HG02943 (cell line): ENCODE measurements around the gene GNAS.
"Not testable (repeated sequence)": the region's sequence is repeated elsewhere in the genome, so short reads cannot be mapped to it uniquely, and the experiment has no call there.

Source experiments
- ATAC-seq: cut with Tn5 transposase; IDR thresholded peaks from one replicate; pipeline ENCODE4 v1.9.1; 2021; ENCODE audit warnings: mild to moderate bottlenecking, low read depth, moderate library complexity; ENCODE audit not compliant: unreplicated experiment

The GNAS gene

DNA sequence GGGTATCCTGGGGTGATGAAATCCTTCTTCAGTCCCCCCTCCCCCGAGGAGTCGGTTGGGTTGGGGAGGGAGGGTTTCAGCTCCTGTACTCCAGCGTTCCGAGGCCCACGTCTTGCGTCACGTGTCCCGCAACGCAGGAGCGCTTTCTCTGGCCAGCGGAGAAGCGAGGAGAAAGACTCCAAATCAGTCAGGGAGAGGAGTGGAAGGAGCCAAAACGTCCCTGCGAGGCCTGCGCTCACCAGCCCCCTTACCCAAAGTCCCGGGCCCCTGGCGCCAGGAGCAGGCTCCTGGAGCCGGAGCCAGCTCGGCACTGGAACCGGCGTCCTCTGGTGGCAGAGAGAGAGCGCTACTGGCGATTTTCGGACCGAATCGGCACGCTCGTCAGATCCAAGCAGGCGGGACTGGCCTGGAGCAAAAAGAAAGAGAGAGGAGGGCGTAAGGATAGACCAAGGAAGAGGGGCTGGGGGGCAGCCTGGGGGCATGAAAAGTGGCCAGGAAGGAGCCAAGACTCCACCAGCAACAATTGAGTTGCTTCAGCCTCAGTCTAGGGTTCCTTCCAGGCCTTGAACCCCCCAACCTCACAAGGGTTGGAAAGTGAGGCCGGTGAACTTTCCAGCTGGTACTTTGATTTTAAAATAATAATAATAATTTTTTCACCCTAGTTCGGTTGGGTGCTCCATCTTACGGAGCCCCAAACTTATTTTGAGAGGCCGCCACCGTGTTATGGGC lies at the start of gene GNAS:
GNAS (plus strand) TSS at position 174 of the 729 bp plus-strand sequence.
- no peak for ATAC-seq

DNA sequence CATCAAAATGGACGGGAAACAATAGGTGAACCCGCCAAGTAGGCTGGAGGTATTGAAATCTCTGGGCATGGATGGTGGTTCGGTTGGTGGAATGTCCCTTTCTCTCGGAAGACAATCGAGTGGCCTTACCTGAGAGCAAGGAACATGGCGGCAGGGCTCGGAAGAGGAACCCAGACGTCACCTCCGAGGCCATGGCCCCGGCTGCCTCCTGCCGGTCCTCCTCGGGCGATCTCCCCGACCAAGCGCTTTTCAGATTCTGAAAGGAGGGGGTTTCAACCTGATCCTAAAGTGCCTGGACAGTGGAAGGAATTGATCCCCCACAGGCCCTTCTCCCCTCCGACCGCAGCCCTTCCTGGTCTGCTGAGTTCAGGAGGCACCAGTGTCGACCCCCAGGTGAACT lies 49.0 kb upstream of the GNAS start:
- no peak for ATAC-seq

DNA sequence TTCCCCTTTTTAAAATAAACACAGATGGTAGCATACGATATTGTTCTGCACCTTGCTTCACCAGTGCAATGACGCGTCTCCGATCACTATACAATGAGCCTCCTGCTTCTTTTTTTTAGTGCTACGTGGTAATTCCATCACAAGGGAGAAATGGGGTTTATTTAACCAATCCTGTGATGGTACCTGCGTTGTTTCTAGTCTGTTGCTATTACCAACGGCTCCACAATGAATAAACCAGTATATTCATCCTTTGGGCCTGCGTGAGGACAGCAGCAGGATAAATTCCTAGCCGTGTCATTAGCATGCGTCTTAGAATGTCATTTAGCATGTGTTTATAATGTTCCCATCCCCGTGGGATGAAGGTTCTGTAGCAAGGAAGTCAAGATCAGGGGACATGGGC lies 44.7 kb upstream of the GNAS start:
- no peak for ATAC-seq

DNA sequence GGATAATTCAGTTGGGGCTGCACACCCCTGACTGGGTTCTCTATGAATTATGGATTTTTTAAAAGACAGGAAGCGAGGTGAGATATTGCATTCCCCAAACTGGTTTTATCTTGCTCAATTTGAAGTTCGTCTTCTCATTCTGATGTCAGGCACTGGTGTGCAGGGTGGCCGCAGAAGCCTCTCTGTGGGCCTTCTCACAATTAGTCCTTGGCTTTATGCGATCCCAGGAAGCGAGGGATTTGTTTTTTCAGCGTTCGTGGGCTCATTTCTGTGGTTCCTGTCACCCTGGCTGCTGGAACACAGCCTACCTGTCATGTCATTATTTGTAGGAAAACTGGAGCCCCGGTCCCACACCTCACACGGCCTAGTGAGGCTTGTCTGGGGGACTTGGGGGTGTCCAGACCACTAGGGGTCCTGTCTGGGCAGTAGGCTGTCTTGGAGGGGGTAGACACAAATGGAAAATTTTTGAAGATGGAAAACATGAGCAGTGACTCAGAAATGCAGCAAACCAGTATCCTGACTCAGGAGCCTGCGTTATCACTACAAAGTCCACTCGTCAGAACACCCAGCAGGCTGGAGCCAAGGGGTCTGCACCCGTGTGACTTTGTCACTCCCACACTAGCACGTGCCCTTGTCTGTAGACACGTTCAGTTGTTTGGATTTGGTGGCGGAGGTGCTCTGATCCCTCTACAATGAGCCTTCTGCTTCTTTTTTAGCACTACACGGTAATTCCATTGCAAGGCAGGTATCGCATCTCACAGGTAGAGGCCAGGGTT lies 44.1 kb upstream of the GNAS start:
- no peak for ATAC-seq

DNA sequence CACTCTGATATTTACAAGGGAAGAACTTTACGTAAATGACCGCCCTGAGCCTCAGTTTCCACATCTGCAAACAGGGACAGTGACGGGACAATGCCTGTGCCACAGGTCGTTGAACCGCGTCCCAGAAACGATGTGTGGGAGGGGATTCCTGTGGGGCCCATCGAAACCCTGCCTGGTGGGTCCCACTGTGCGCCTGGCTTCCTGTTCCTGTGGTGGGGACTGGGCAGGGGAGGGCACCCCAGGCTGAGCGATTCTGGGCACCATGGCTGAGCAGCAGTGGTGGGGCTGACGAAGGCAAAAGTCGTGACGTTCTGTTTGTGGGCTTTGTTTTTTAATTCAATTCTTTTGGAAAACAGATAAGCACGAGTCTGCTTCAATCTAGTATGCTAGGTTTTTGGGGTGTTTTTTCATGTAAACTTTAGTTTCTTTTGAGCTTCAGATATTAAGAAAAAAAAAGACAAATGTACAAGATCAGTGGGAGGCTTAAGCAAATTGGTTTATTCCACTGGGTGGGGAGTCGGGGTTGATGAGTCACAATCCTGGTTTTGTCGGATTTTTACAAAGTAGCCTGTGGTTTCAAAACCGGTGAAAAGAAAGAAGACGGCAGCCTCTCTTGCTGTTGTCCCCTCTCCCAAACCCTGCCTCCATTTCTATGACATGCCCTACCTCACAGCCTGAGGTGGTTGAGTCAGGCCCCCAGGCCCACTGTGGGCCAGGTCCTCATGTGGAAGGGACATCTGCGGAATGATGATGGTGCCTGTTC lies 42.2 kb upstream of the GNAS start:
- no peak for ATAC-seq

DNA sequence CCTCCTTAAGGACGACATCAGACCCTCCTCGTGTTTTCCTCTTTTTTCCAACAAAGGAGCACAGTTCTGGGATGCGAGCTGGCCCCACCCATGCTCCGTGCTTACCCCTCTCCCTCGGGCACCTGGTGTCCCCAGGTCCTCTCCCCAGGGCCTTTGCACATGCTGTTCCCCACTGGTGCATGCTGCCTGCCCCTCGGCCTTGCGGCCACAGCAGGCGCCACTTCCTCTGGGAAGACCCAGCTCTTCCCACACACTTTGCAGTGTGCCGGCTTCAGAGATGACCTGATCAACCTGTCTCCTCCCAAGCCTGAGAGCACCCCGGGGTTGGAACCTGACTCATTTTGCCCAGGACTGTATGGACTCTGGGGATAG lies 41.7 kb upstream of the GNAS start:
- ATAC-seq = no peak

DNA sequence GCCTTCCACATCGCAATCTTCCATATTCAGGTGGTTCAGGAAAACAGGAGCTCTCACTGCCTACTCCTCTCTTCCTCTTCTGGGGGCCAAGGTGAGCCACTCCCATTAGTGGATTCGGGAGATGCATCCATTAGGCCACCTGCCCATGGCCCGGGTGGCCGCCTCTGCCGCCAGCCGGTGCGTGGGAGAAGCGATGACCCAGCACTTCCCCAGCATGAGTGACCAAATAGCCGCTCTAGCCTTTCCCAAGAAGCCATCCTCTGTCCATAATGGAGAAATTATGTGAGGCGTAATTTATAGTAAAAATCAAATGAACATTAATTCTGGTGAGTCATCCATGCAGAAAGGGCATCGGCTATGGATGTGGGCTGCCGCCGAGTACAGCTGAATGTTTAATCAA lies 41.2 kb upstream of the GNAS start:
- no peak for ATAC-seq

DNA sequence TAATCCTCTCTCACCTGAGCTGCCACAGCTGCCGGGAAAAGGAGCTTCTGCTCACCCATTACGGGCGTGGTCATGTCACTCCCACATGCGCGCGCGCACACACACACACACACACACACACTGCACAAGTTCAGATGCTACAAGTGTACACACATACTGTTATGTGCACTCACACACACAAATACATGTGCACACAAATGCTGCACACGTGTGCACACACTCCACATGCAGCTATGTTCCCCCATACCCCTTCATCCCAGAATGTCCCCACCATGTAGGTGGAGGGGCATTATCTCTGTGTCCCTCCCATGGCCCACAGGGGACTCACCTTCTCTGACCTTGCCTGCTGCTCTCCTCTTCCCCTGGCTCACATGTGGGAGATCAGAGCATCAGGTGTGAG lies 39.1 kb upstream of the GNAS start:
- no peak for ATAC-seq

DNA sequence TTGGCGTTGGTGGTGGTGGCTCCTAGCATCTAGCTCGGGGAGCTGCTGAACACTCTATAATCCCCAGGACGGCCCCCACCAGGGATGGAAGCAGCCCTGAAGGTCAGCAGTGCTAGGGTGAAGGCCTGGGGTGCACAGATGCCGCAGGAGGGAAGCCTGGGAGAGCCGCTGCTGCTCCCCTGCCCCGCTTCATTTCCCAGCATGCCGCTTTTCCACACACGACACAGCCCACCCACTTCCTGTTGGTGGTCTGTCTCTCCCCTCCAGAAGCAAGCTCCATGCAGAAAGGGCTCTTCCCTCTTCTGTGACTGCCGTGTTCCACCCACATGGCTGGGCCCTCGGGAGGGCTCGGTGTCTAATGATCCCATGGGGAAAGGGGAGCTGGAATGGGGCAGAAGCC lies 37.1 kb upstream of the GNAS start:
- ATAC-seq = no peak

DNA sequence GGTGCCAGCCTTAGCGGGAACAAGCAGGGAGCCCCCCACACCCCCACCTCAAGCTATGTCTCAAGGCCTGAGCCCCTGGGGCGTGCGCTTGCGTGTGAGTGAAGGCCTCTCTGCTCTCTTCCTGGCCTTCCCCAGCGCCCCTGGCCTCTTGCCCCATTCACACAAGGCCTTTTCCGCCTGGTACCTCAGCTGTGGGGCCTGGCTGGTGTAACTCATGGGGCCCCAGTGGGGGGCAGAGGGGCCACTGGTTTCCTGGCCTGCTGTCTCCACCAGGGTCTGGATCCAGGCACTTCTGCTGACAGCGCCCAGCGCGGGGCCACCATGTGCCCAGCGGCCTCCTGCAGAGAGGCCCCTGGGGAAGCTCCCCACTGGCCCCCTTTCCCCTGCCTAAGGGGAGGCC lies 36.5 kb upstream of the GNAS start:
- no peak for ATAC-seq

DNA sequence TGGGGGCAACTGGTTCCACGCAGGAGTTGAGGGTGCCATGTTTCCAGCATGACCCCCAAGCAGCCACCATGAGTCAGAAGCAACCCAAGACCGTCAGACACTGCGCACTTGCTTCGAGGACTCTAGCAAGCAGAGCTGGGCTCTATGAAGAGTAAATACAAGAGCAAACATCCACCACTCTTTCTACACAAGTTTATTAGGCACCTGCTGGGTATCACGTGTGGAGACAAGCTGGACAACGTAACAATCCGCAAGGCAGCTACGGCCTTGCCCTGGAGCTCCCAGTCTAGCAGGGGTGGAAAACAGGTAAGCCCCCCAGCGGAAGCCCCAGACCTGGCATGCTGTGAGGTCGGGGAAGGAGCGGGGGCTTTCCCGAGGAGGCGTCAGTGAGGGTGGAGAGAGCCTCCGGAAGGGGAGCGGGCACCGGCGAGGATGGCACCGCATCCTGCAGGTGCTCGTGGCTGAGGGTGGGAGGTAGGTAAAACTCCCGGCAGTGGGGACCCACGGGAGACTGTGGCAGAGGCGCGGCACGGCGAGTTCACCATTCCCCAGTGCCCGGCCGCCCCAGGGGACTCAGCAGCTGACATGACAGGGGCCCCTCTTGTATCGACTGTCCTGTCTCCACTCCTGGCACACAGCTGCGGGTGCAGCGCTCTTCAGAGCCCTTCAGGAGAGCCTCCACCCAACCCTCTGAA lies 35.4 kb upstream of the GNAS start:
- no peak for ATAC-seq

DNA sequence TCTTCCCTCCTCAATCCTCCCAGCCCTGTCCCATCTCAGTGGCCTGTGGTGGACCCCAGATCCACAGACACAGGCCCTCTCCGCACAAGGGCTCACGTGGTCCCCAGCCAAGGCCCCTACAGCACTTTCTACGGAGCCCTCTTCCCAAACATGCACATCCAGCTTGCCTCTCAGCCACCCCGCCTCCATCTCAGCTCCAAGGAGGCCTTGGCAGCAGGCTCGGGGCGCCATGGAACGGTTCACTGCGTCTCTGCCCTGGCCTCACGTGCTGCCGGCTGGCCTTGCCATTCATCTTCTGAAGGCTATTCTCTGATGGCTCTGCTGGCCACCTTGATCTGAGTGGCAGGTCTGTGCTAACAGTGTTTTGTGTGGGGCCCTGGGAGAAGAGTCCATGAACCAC lies 34.8 kb upstream of the GNAS start:
- ATAC-seq = no peak

DNA sequence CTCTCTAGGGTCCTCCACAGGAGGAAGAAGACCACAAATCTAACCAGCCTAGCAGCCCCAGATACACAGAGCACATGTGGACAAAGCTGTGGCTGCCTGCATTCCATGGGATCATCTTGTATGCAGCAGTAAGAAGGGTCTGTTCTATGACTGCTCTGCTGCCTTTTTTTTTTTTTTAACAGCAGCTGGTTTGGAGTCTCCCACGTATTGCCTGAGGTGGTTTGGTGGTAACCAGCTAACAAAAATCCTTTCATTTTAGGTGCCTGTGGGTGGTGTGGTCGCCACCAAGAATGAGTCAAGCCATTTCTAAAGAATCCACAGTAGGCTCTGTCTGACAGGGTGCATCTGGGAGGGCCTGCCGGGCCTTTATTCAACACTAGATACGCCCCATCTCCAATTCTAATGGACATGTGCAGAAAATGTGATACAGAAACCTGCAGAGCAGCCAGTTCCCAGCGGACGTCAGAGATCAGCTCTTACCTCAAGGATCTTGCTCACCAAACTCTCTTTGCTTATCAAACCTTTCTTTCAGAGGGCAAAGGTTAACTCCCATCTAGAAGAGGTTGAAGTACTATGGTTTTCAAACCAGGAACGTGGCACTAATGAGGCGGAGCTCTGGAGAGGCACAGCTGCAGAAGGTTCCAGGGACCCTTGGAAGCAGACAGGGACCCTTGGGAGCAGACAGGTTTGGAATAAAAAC lies 33.8 kb upstream of the GNAS start:
- no peak for ATAC-seq

DNA sequence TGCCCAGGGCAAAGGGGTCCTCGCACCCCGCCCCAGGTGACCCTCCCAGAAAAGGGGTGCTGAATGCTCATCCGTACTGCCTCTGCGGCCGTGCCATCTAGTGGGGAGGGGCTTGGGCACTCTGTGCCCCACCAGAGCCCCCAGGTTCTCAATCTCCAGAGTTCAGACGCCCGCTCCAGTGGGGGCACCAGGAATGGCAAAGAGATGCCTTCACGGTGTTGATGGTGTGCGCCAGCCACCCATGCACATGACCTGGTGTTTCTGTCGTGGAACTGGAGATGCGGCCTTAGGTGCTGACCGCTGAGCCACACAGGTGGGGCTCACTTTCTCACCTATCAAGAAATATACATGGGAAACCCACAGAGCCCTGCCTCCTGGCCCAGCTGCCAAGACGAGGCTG lies 32.6 kb upstream of the GNAS start:
- ATAC-seq = no peak

DNA sequence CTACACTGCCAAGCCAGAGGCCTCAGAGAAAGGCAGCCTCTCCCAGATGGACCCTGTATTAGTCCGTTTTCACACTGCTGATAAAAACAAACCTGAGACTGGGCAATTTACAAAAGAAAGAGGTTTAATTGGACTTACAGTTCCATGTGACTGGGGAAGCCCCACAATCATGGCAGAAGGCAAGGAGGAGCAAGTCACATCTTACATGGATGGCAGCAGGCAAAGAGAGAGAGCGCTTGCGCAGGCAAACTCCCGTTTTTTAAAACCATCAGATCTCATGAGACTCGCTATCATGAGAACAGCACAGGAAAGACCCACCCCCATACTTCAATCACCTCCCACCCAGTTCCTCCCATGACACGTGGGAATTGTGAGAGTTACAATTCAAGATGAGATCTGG lies 32.0 kb upstream of the GNAS start:
- not testable (repeated sequence) for ATAC-seq

DNA sequence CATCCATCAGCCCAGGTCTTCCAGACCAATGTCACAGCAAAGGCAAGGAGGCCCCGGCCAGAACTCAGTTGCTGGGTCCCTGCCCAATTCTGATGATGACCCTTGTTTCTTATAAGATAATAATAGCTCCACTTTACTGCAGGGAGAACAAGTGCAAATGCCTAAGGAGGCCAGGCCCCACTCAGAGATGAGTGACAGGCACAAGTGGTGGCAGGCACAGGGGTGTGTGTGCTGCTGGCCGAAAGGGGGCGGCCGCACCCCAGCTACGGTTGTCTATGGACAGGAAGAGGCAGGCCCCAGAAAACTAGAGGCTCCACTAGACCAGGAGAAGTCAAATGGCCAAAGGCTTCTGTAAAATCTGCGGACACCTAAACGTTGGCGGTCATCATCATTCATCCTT lies 30.4 kb upstream of the GNAS start:
- no peak for ATAC-seq

DNA sequence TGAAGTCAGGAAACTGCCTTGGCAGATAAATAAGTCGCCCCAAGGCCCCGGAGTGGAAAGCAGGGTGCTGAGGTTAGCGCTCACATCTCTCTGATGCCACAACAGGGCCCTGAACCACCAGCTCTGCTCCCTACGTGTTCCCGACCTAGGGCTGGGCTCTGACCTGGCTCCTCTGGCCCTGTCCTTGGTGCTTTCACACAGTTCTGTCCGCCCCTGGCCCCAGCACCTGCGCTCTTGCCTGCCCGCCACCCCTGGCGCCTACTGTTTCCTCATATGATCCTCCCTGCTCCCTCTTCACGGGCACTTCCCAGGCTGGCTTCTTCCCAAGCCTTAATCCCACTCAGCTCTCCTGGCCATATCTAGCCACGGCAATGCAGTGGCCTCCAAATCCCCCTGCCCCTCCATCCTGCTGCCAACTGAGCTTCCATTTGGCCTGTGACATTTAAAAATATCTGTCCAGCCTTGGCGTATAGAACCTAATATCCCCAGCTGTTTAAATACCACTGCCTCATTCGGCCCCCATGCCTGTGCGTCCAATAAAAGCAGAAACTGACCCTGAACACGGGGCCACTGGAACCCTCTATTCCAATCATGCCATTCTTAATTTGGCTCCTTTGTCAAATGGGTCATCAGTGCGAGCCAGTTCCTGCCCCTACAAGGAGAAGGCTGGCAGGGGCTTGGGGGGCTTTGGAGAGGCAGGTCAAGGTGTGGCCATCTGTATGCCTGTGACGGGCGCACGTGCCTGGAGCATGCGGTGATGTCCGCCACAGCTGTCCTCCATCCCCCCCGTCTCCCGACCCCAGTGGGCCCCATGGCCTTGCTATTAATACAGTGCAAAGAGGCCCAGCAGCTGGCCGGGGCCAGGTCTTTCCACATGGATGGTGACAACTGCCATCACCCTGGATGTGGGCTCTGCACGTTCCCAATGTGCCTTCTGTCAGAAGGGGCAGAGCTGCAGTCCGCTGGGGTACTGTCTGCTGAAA lies 29.5 kb upstream of the GNAS start:
- no peak for ATAC-seq

DNA sequence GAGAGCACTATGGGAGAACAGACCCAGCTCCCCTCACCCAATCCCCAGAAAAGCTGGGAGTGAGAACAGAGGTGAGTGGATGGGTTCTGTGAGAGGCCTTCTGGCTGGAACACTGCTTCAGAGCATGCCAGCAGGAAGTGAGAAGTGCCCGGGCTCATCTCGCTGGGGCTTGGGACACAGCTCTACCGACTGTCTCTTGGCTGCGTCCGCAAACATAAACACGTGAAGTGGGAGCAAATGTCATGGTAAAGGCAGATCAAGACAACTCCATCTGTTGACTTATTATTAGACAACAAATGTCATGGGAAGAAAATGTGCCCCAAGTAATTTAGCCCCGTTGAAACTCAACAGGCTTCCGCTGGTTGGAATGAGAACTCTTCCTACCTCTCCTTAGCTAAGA lies 27.7 kb upstream of the GNAS start:
- ATAC-seq = no peak

DNA sequence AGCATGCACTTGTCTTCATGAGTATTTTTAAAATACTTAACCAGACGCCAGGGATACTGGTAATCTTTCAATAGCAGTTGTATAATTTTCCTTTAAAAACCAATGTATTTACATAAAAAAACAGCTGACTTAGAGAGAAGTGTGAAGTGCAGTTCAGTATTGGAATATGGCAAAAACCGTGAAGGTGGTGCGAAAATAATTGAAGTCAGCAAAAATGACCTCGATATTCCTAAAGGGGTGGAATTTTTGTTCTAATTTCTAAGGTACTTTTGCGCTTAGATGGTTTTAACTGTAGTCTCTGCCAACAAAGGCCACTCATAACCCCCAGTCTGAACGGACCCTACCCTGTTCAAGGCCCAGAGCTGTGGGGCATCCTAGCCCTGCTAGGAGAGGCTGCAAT lies 27.1 kb upstream of the GNAS start:
- ATAC-seq = no peak
